ENCODE measurements around the gene RBM10.

DNA sequence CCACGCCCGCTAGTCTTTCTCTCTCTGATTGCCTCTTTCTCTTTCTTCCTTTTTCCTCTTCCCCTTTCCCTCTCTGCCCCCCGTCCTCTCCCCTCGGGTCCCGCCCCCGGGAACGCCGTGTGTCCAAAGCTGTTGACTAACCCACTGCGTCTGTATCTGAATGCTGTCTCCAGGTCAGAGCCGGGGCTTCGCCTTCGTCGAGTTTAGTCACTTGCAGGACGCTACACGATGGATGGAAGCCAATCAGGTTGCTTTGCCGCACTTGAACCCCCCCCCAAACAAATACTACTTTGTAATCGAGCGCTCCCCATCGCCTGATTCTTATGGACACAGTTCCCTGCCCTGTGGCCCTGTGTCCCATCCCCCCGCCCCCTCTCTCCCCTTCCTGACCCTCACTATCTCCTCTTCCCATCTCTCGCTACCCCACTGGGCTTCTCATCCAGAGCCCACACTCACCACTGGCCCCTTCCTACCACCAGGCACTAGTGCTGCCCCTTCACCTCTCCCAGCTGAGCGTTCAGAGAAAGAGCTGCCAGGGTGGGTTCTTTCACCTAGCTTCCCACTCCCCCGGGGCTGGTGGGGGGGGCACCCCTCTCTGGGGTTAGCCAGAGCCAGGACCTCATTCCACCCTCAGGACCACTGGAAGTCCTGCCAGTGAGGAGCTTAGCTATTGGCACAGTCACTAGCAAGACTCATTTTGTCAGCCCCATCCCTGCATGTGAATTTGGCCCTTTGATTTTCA, 30.0 kb downstream of the RBM10 start:
- TF ChIP-seq, protein P1, sequence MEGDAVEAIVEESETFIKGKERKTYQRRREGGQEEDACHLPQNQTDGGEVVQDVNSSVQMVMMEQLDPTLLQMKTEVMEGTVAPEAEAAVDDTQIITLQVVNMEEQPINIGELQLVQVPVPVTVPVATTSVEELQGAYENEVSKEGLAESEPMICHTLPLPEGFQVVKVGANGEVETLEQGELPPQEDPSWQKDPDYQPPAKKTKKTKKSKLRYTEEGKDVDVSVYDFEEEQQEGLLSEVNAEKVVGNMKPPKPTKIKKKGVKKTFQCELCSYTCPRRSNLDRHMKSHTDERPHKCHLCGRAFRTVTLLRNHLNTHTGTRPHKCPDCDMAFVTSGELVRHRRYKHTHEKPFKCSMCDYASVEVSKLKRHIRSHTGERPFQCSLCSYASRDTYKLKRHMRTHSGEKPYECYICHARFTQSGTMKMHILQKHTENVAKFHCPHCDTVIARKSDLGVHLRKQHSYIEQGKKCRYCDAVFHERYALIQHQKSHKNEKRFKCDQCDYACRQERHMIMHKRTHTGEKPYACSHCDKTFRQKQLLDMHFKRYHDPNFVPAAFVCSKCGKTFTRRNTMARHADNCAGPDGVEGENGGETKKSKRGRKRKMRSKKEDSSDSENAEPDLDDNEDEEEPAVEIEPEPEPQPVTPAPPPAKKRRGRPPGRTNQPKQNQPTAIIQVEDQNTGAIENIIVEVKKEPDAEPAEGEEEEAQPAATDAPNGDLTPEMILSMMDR (IDR thresholded peaks at IDR 0.05; ENCODE audit: insufficient read depth, low read length, poor library complexity, severe bottlenecking), result no peak
- TF ChIP-seq EZH2phosphoT487 (conservative IDR thresholded peaks at IDR 0.05; ENCODE audit: low read length), result no peak

Data from SU-DHL-6 (cell line).